MCF 10A (cell line): Measurements from ENCODE around the gene EDAR. TPM values are rescaled to one million over a fixed set of nuclear protein-coding genes. Genes with fewer than 3 reads are reported as not detected.

Experiments used
- BruUV-seq: library from RNA; stranded (reverse); fragments of 400-500 nt; replicated peaks from 2 replicates; lab custom pipeline; 2021; lab: Mats Ljungman, UMichigan
- CTCF ChIA-PET: fragments of 300-600 bp; sonication (Branson Sonifier 250); formaldehyde crosslinking; extraction: SDS; loops from one replicate; lab custom pipeline; 2021; ENCODE audit warnings: antibody characterized with exemption, inconsistent platforms; lab: Yijun Ruan, JAX
- POLR2A ChIA-PET: fragments of 300-600, 350-650 bp; sonication (Branson Sonifier 250); formaldehyde crosslinking; extraction: SDS; loops from one replicate; lab custom pipeline; 2020; ENCODE audit warnings: antibody characterized with exemption, inconsistent platforms; lab: Yijun Ruan, JAX
- DNase-seq: peaks from one replicate; pipeline ENCODE4 v3.0.0-alpha.2; 2018; ENCODE audit not compliant: unreplicated experiment
- H3K27ac Mint-ChIP-seq: one replicate; pipeline ENCODE4 v1.8.0; 2022; ENCODE audit warnings: mild to moderate bottlenecking, low read depth, mixed read lengths; ENCODE audit not compliant: unreplicated experiment
- H3K27me3 Mint-ChIP-seq: one replicate; pipeline ENCODE4 v1.8.0; 2022; ENCODE audit warnings: mixed read lengths; ENCODE audit not compliant: insufficient read depth, unreplicated experiment
- H3K36me3 Mint-ChIP-seq: one replicate; pipeline ENCODE4 v1.8.0; 2022; ENCODE audit warnings: mild to moderate bottlenecking, moderate library complexity, mixed read lengths; ENCODE audit not compliant: insufficient read depth, unreplicated experiment
- H3K4me1 Mint-ChIP-seq: one replicate; pipeline ENCODE4 v1.8.0; 2022; ENCODE audit warnings: mixed read lengths; ENCODE audit not compliant: insufficient read depth, unreplicated experiment
- H3K4me3 Mint-ChIP-seq: one replicate; pipeline ENCODE4 v1.8.0; 2022; ENCODE audit warnings: mild to moderate bottlenecking, moderate library complexity, mixed read lengths; ENCODE audit not compliant: unreplicated experiment
- H3K9me3 Mint-ChIP-seq: one replicate; pipeline ENCODE4 v1.8.0; 2022; ENCODE audit warnings: mixed read lengths; ENCODE audit not compliant: unreplicated experiment
- CTCF ChIP-seq: fragments of 200-600 bp; IDR thresholded peaks from one replicate; pipeline ENCODE4 v1.8.0; 2022; ENCODE audit warnings: antibody characterized with exemption, mild to moderate bottlenecking; ENCODE audit not compliant: unreplicated experiment
- intact Hi-C: fragments of 100-400 bp; cut with micrococcal nuclease; formaldehyde crosslinking; loops from 2 replicates; pipeline ENCODE4 v1.14.1; 2022
- total RNA-seq: library from RNA; stranded (reverse); gene quantifications from 2 replicates; pipeline ENCODE4 v1.2.3, GENCODE V29; 2022

EDAR gene
- total RNA-seq, 1 experiment from 2014 or later = 0.14 TPM

GRCh38 chr2:108986916-108987510, 2.0 kb downstream of the EDAR start:
- no peak for DNase-seq
- intact Hi-C loops = no loop called here
- TF ChIP-seq CTCF = no peak
- no peaks in the 10 kb centered on the region for H3K9me3 Mint-ChIP-seq
- no peaks in the 10 kb centered on the region for H3K36me3 Mint-ChIP-seq
- BruUV-seq = no TSS peak
- H3K27ac Mint-ChIP-seq = no peak overlapping the region
- ChIA-PET CTCF (interaction anchor here (1.6 to 7.4 kb wide), 2 partner anchors 12 to 58 kb away, joined by 3 to 94 read pairs; no protein-coding TSS in a partner anchor), POLR2A (interaction anchor here (1.0 kb wide), 1 partner anchor 15 kb away, joined by 4 read pairs; no protein-coding TSS in a partner anchor)
- peaks cover 26% of the 10 kb centered on the region for H3K4me1 Mint-ChIP-seq
- peaks cover 27% of the 10 kb centered on the region for H3K27me3 Mint-ChIP-seq
- H3K4me3 Mint-ChIP-seq = no peak overlapping the region

- intact Hi-C loops = no loop called here
- H3K4me1 Mint-ChIP-seq = peaks cover 14% of the 10 kb centered on the region
- H3K36me3 Mint-ChIP-seq = no peaks in the 10 kb centered on the region
- POLR2A ChIA-PET = no interaction called here
- no peak for DNase-seq
- no TSS peak for BruUV-seq
- H3K4me3 Mint-ChIP-seq = no peak overlapping the region
- H3K27me3 Mint-ChIP-seq = peaks cover 27% of the 10 kb centered on the region
- H3K27ac Mint-ChIP-seq = no peak overlapping the region
- no peaks in the 10 kb centered on the region for H3K9me3 Mint-ChIP-seq
- no peak for TF ChIP-seq CTCF
- CTCF ChIA-PET = interaction anchor here (1.5 to 7.4 kb wide), 2 partner anchors 15 to 55 kb away, joined by 3 to 94 read pairs; no protein-coding TSS in a partner anchor
These were observed 5.4 kb downstream of the EDAR start for GRCh38 chr2:108983610-108984009.

GRCh38 chr2:108983061-108983460, 6.0 kb downstream of the EDAR start:
- peaks cover 8% of the 10 kb centered on the region for H3K4me1 Mint-ChIP-seq
- intact Hi-C loops = no loop called here
- no peak for DNase-seq
- peaks cover 27% of the 10 kb centered on the region for H3K27me3 Mint-ChIP-seq
- BruUV-seq = no TSS peak
- H3K4me3 Mint-ChIP-seq = no peak overlapping the region
- no peaks in the 10 kb centered on the region for H3K9me3 Mint-ChIP-seq
- TF ChIP-seq CTCF = no peak
- no peaks in the 10 kb centered on the region for H3K36me3 Mint-ChIP-seq
- ChIA-PET CTCF (interaction anchor here (1.5 kb wide), 1 partner anchor 15 kb away, joined by 3 read pairs; no protein-coding TSS in a partner anchor), POLR2A (no interaction called here)
- H3K27ac Mint-ChIP-seq = no peak overlapping the region

GRCh38 chr2:108982259-108982679, 6.8 kb downstream of the EDAR start:
- DNase-seq = no peak
- CTCF ChIA-PET = no interaction called here
- peaks cover 6% of the 10 kb centered on the region for H3K4me1 Mint-ChIP-seq

More at GRCh38 chr2:108982259-108982679, 6.8 kb downstream of the EDAR start:
- no peak for TF ChIP-seq CTCF
- no peak overlapping the region for H3K27ac Mint-ChIP-seq
- no peak overlapping the region for H3K4me3 Mint-ChIP-seq
- no peaks in the 10 kb centered on the region for H3K9me3 Mint-ChIP-seq
- H3K27me3 Mint-ChIP-seq = peaks cover 27% of the 10 kb centered on the region
- H3K36me3 Mint-ChIP-seq = no peaks in the 10 kb centered on the region
- intact Hi-C loops = no loop called here
- no TSS peak for BruUV-seq
- POLR2A ChIA-PET = interaction anchor here (2.0 kb wide), 1 partner anchor 10 kb away, joined by 6 read pairs; no protein-coding TSS in a partner anchor
